AG09319 (cell line): ENCODE data around the gene CD7.

Experiments used
- DNase-seq: peaks from one replicate; pipeline ENCODE4 v3.0.0-alpha.2; 2010; ENCODE audit warnings: low read depth; ENCODE audit errors: extremely low read depth
- TF ChIP-seq, protein P1 (sequence below): IDR thresholded peaks from 2 replicates; pipeline ENCODE4 v1.5.1; 2011; ENCODE audit warnings: low read depth, mild to moderate bottlenecking, inconsistent platforms, low read length, moderate library complexity

Gene CD7

GRCh38 chr17:82278786-82279391 is 38.5 kb downstream of the CD7 start:
- no peak for DNase-seq

GRCh38 chr17:82278308-82278707 is 39.1 kb downstream of the CD7 start:
- DNase-seq, result no peak
- TF ChIP-seq, protein P1, sequence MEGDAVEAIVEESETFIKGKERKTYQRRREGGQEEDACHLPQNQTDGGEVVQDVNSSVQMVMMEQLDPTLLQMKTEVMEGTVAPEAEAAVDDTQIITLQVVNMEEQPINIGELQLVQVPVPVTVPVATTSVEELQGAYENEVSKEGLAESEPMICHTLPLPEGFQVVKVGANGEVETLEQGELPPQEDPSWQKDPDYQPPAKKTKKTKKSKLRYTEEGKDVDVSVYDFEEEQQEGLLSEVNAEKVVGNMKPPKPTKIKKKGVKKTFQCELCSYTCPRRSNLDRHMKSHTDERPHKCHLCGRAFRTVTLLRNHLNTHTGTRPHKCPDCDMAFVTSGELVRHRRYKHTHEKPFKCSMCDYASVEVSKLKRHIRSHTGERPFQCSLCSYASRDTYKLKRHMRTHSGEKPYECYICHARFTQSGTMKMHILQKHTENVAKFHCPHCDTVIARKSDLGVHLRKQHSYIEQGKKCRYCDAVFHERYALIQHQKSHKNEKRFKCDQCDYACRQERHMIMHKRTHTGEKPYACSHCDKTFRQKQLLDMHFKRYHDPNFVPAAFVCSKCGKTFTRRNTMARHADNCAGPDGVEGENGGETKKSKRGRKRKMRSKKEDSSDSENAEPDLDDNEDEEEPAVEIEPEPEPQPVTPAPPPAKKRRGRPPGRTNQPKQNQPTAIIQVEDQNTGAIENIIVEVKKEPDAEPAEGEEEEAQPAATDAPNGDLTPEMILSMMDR, result no peak

More at GRCh38 chr17:82278786-82279391, 38.5 kb downstream of the CD7 start:
- TF ChIP-seq, protein P1, result no peak

GRCh38 chr17:82277851-82278250 is 39.6 kb downstream of the CD7 start:
- TF ChIP-seq, protein P1, result no peak
- no peak for DNase-seq

DNA sequence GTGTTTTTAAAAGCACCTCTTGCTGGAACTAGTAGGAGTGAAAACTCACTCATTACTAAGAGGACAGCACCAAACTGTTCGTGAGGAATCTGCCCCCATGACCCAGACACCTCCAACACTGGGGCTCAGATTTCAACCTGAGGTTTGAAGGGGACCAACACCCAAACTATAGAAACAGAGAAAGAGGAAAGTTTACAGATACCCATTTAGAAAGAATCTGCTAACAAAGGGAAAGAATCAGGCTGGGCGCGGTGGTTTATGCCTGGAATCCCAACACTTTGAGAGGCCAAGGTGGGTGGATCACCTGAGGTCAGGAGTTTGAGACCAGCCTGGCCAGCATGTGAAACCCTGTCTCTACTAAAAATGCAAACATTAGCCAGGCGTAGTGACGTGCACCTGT is 40.5 kb downstream of the CD7 start:
- DNase-seq, result no peak
- TF ChIP-seq, protein P1, result no peak

DNA sequence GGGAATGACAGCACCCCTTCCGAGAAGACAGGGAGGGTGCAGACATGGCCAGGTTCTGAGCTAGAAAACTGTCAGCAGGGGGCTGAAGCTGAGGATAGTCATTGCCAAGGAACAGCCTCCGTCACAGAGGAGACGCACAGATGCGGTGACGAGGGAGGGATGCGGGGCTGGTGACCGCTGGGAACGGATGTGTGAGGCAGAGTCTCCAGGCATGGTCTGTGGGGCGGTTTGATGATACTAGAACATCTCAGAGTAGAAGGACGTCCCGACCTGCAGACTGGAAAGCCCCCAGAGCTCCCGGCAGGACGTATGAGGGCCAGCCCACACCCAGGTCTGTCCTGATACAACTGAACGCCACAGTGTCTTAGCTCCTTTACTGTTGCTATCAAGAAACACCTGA is 42.1 kb downstream of the CD7 start:
- TF ChIP-seq, protein P1, result no peak

DNA sequence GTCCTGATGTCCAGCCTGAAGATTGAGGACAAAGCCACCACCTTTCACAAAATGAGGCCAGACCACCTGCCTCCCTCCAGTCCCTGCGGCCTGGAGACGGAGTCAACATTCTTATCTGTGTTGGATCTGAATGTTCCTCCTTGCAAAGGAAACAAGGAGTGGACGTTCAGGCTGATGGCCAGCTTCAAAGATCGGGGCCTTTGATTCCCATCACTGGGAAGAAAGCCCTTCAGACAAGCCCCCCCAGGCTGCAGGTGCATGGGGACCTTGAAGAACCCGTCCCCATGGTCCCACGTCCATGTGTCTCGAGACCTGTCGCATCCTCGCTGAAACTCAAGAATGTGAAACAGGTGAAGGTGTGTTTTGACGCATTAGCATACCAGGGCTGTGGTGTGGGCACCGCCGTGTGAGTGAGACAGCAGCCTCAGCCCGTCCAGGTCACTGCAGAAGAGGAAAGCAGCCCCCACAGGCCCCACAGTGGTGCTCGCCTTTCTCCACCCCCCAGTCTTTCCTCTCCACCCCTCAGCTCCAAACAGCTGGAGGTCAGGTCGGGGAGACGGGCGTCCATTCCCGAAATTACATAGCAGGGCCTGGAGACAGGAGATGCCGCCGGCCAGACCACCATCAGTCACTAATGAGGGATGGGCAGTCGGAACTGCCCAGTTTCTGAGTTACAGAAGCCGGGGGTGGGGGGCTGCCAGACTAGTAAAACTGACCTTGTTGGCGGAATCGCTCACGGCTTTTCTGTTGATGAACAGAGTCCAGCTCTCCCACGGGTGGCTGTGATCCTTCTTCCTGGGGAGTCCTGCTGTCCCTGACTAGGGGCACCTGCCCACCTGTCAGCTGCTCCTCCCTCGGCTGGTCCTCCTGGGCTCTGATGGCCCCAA is 43.0 kb downstream of the CD7 start:
- no peak for DNase-seq
- TF ChIP-seq, protein P1, result no peak

More for the DNA sequence above, 42.1 kb downstream of the CD7 start:
- no peak for DNase-seq

DNA sequence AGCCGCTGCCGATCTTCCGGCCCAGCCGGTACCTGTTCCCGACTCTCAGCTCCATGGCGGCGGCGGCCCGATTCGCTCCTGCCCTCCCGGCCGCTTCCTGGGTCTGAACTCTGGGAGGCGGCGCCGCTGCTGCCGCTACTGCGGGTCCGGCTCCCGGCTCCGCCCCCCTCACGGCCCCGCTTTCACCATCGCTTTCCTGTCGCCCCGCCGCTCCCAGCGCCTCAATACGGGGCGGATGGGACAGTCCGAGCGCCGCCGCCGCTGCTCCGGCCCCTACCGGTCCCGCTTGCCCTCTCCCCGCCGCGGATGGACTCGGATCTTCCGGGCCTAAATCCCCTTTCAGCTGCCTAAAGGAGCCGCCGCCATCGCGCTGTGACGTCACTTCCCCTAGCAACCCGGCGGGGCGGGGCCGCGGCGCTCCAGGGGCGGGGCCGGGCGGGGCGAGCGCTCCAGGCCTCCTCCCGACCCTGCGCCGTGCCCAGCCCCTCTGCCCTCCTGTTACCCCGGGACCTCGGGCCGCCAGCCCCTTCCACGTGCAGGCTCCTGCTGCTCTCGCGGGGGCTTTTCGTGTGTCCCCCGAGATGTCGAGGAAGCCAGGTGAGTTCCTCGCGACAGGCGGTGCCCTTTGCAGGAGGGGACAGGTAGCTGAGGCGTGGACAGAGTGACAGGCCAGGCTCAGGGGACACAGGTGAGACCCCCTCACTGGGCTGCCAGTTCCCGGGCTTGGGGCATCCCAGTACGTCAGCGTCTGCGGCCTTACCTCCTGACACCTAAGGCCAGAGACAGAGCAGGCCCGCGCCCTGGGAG is 43.9 kb downstream of the CD7 start, which contains the start of gene CSNK1D:
CSNK1D (minus strand) TSS at position 374 of the 807 bp plus-strand sequence; CDS start at position 55, 319 bp downstream.
- TF ChIP-seq, protein P1, result no peak
- DNase-seq, result no peak
